Heart left ventricle (tissue), 16 donors: Measurements from ENCODE around the gene GRM8. TPM values are rescaled to one million over a fixed set of nuclear protein-coding genes. Genes with fewer than 3 reads are reported as not detected.
A peak's percentile ranks its signal among the peaks of the same experiment; 100 is the strongest.

Source experiments
- ATAC-seq, 4 donors: fragments of 200-7000 bp; cut with Tn5 transposase; one replicate each; pipeline ENCODE4 v1.9.1; 2020 to 2022; ENCODE audit warnings: moderate library complexity in 4 of 4, mild to moderate bottlenecking in 3 of 4, moderate number of reproducible peaks in 1 of 4
- DNase-seq, 5 donors: peaks; one replicate each; pipeline ENCODE4 v3.0.0-alpha.2; 2020
- H3K27ac ChIP-seq, 12 donors: fragments of 200-600 bp; sonication (generic) in 4 of 12; one replicate each; pipeline versions ENCODE4 v1.5.0 to v1.8.0; 2016 to 2022; ENCODE audit warnings: mild to moderate bottlenecking in 2 of 12
- H3K27me3 ChIP-seq, 9 donors: fragments of 200-600 bp; sonication (generic) in 2 of 9; one replicate each; pipeline versions ENCODE4 v1.5.1 to v1.8.0; 2016 to 2022; ENCODE audit warnings: mild to moderate bottlenecking in 3 of 9
- H3K36me3 ChIP-seq, 9 donors: fragments of 200-600 bp; sonication (generic) in 2 of 9; one replicate each; pipeline versions ENCODE4 v1.5.0 to v1.8.0; 2018 to 2022; ENCODE audit warnings: mild to moderate bottlenecking in 2 of 9
- H3K4me1 ChIP-seq, 12 donors: fragments of 200-600 bp; sonication (generic) in 4 of 12; one replicate each; pipeline versions ENCODE4 v1.5.0 to v1.8.0; 2016 to 2022; ENCODE audit warnings: mild to moderate bottlenecking in 3 of 12
- H3K4me3 ChIP-seq, 12 donors: fragments of 200-600 bp; sonication (generic) in 4 of 12; one replicate each; pipeline versions ENCODE4 v1.5.0 to v1.8.0; 2017 to 2022; ENCODE audit warnings: mild to moderate bottlenecking in 9 of 12, moderate library complexity in 4 of 12
- H3K9me3 ChIP-seq, 12 donors: fragments of 200-600 bp; sonication (generic) in 4 of 12; one replicate each; pipeline versions ENCODE4 v1.5.0 to v1.8.0; 2016 to 2022; ENCODE audit warnings: mild to moderate bottlenecking in 1 of 12
- CTCF ChIP-seq, 12 donors: fragments of 200-600 bp; sonication (generic) in 4 of 12; IDR thresholded peaks; one replicate each; pipeline versions ENCODE4 v1.5.0 to v1.8.0; 2018 to 2022; ENCODE audit warnings: antibody characterized with exemption in 12 of 12, mild to moderate bottlenecking in 5 of 12
- POLR2A ChIP-seq, 2 donors: fragments of 450-650 bp; IDR thresholded peaks; one replicate each; pipeline ENCODE4 v1.6.1; 2017; ENCODE audit warnings: antibody characterized with exemption in 2 of 2, mild to moderate bottlenecking in 2 of 2, moderate library complexity in 2 of 2
- WGBS, 4 donors: extraction: QIAGEN DNeasy Blood & Tissue Kit in 2 of 4; methylation state at CpG; one replicate each; pipeline versions ENCODE4 v1.1.5 to v1.1.7; 2013 to 2018; 5-methylcytosine and 5-hydroxymethylcytosine counted together
- intact Hi-C, 10 donors: fragments of 100-400 bp; cut with DNase I; formaldehyde crosslinking; loops; one replicate each; pipeline versions ENCODE4 v1.11.1 to v1.14.2; 2022
- polyA plus RNA-seq, 2 donors: library from polyadenylated mRNA; stranded (reverse); fragments of 200-250 nt; gene quantifications; one replicate each; pipeline ENCODE4 v1.2.3, GENCODE V29; 2013
- total RNA-seq, 9 donors: library from RNA; depleted of rRNA in 2 of 9; stranded (reverse); fragments of >200 nt in 2 of 9; fragmentation: NEBNext Ultra II Directional in 3 of 9; extraction: Animal tissue kit (Norgen Biotek cat#: 25700) in 3 of 9; gene quantifications; one replicate each; pipeline versions ENCODE4 v1.1.0 to v1.2.4, GENCODE V29; 2016 to 2023
- donor health status: ischemic (EF 13 %, LVEDD 7.1; RV severe dilation, severe dysfunction).
- donor health status: healthy with polysubstance abuse.
- donor health status: DM: no; HTN: yes; CAD: no.
- donor health status: DM: no; HTN: no; CAD: no.
- donor health status: ischemic (EF 25% LVEDD 6.9; RV normal size, moderate dysfunction).
- donor health status: ischemic (EF 25% LVEDD 5.7; RV mildly dilated, moderate dysfunction).
- donor health status: healthy.
- donor health status: DM: yes; HTN: yes; CAD: no.
- donor health status: ischemic (EF 35%, LVEDD 5.7; RV mildly dilated, moderate dysfunction).
- donor health status: nonischemic (EF 11% LVEDD 7.7; RV severe dilation, severe dysfunction).
- donor health status: DM: yes; HTN: yes; CAD: no.
- donor health status: PGD.
- donor health status: ischemic (EF 29% LVEDD 5.4; RV normal size, mild dysfunction).
- donor health status: nonischemic (EF 23%, LVEDD 6.1; RV moderate dilation, normal function).

Gene GRM8
- total and polyA plus RNA-seq, 11 donors = 0.21 to 0.75 (median 0.32) TPM; not detected in 5

GRCh38 chr7:127177156-127177555, 75.6 kb downstream of the GRM8 start:
- no peak overlapping the region for H3K27ac ChIP-seq
- H3K4me3 ChIP-seq = no peak overlapping the region
- no peaks in the 10 kb centered on the region for H3K36me3 ChIP-seq
- no peaks in the 10 kb centered on the region for H3K4me1 ChIP-seq
- ATAC-seq (no peak), DNase-seq (no peak)
- TF ChIP-seq CTCF (IDR thresholded peaks at IDR 0.05) (no peak), POLR2A (IDR thresholded peaks at IDR 0.05) (no peak)
- no peaks in the 10 kb centered on the region for H3K27me3 ChIP-seq
- intact Hi-C loops = no loop called here
- H3K9me3 ChIP-seq = peaks cover 0 to 33% (median 0%) of the 10 kb centered on the region in 12 donors

GRCh38 chr7:127162366-127162765, 90.4 kb downstream of the GRM8 start:
- H3K4me1 ChIP-seq = no peaks in the 10 kb centered on the region
- WGBS, 4 donors = 70 to 81% (median 73%) methylated on average over 2 of the region's 2 CpGs
- no peaks in the 10 kb centered on the region for H3K36me3 ChIP-seq
- intact Hi-C loops = no loop called here
- no peaks in the 10 kb centered on the region for H3K9me3 ChIP-seq
- DNase-seq (no peak), ATAC-seq (no peak)
- TF ChIP-seq POLR2A (IDR thresholded peaks at IDR 0.05) = no peak
- TF ChIP-seq CTCF (IDR thresholded peaks at IDR 0.05) = no peak
- no peak overlapping the region for H3K27ac ChIP-seq
- no peaks in the 10 kb centered on the region for H3K27me3 ChIP-seq
- H3K4me3 ChIP-seq = no peak overlapping the region

DNA sequence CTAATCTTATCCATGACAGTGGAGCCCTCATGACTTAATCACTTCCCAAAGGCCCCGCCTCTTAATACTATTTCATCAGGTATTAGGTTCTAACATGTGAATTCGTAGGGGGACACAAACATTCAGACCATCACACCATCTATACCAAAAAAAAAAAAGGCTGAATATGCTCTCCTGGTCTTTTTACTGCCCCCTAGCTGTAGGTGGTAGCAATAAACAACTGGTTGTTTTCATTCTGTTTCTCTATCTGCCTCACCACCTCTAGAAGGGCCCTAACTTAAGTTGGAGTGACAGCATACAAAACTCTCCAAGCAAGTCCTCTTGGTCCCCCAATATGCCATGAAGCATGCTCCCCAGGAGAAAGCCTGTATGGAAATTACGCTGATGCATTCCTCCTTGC, 94.1 kb downstream of the GRM8 start:
- H3K9me3 ChIP-seq = no peaks in the 10 kb centered on the region
- intact Hi-C loops = no loop called here
- peak in 2 of 12 donors; percentile 12 for TF ChIP-seq CTCF (IDR thresholded peaks at IDR 0.05)
- TF ChIP-seq POLR2A (IDR thresholded peaks at IDR 0.05) = no peak
- no peaks in the 10 kb centered on the region for H3K36me3 ChIP-seq
- no peak overlapping the region for H3K27ac ChIP-seq
- DNase-seq (no peak), ATAC-seq (no peak)
- 54 to 71% (median 61%) methylated on average over 3 of the region's 3 CpGs for WGBS, 4 donors
- H3K4me3 ChIP-seq = no peak overlapping the region
- H3K27me3 ChIP-seq = no peaks in the 10 kb centered on the region
- no peaks in the 10 kb centered on the region for H3K4me1 ChIP-seq

- DNase-seq = no peak
- Histone ChIP-seq H3K9me3 (no peaks in the 10 kb centered on the region), H3K4me1 (no peaks in the 10 kb centered on the region), H3K27ac (no peak overlapping the region), H3K4me3 (no peak overlapping the region), H3K27me3 (no peaks in the 10 kb centered on the region), H3K36me3 (no peaks in the 10 kb centered on the region)
- TF ChIP-seq CTCF (IDR thresholded peaks at IDR 0.05) (no peak), POLR2A (IDR thresholded peaks at IDR 0.05) (no peak)
- intact Hi-C loops = no loop called here
- no peak for ATAC-seq
- 63 to 76% (median 69%) methylated on average over 4 of the region's 4 CpGs for WGBS, 4 donors
Measured at GRCh38 chr7:127154958-127155357, 97.8 kb downstream of the GRM8 start.
